ENCODE results near the gene ROBO4. TPM values are rescaled to one million over a fixed set of nuclear protein-coding genes. Genes with fewer than 3 reads are reported as not detected.

The ROBO4 gene
- total and polyA plus RNA-seq, 2 of the 13 experiments (the other 11 are each of a cell fraction or from before 2014, with no cell fraction given) = 0.07 to 1.1 TPM

- peak; percentile 77 for TF ChIP-seq NRL (CRISPR knock-in tag; IDR thresholded peaks at IDR 0.05; ENCODE audit: borderline replicate concordance)
- no peak for TF ChIP-seq NR2F6 (IDR thresholded peaks at IDR 0.05)
- TF ChIP-seq NR2F6 (CRISPR knock-in tag; IDR thresholded peaks at IDR 0.05) = 0 out of 2 replicates have a peak, but pooled peaks have one; percentile 21
- TF ChIP-seq SMAD1 (CRISPR knock-in tag; IDR thresholded peaks at IDR 0.05; ENCODE audit: borderline replicate concordance, low read depth) = peak; percentile 79; the same call in 1 of the 2 replicates
- TF ChIP-seq TERF1 (CRISPR knock-in tag; IDR thresholded peaks at IDR 0.05) = 0 out of 2 replicates have a peak, but pooled peaks have one; percentile 36
- no peak for TF ChIP-seq CHD2 (IDR thresholded peaks at IDR 0.05; ENCODE audit: low read depth, low read length)
- 0 out of 2 replicates have a peak, but pooled peaks have one; percentile 30 for TF ChIP-seq ZNF512 (CRISPR knock-in tag; IDR thresholded peaks at IDR 0.05)
- no peak for TF ChIP-seq THAP9 (CRISPR knock-in tag; IDR thresholded peaks at IDR 0.05; ENCODE audit: borderline replicate concordance)
- 0 out of 2 replicates have a peak, but pooled peaks have one; percentile 30 for TF ChIP-seq ZNF609 (CRISPR knock-in tag; IDR thresholded peaks at IDR 0.05; ENCODE audit: borderline replicate concordance)
- TF ChIP-seq ZNF414 (CRISPR knock-in tag; IDR thresholded peaks at IDR 0.05) = no peak
- TF ChIP-seq MIER3 (CRISPR knock-in tag; IDR thresholded peaks at IDR 0.05; ENCODE audit: borderline replicate concordance) = peak; percentile 53; the same call in 1 of the 2 replicates
- peak; percentile 47; the same call in 1 of the 2 replicates for TF ChIP-seq GFI1 (CRISPR knock-in tag; IDR thresholded peaks at IDR 0.05; ENCODE audit: borderline replicate concordance)
- peak; percentile 48 for TF ChIP-seq ZFY (CRISPR knock-in tag; IDR thresholded peaks at IDR 0.05)
- no peak; the same call in 1 of the 2 replicates for TF ChIP-seq ARHGAP35 (CRISPR knock-in tag; IDR thresholded peaks at IDR 0.05; ENCODE audit: borderline replicate concordance)
Measured at GRCh38 chr11:124875943-124876817, 21.5 kb downstream of the ROBO4 start (continued).

All from HepG2 (cell line).